T47D (cell line): ENCODE measurements around the gene TSC22D2.
"Not testable (repeated sequence)": the region's sequence is repeated elsewhere in the genome, so short reads cannot be mapped to it uniquely, and the experiment has no call there.

Source experiments
- DNase-seq, 2 experiments: peaks; one replicate each; pipeline versions ENCODE4 v3.0.0 to v3.0.0-alpha.2; 2011 to 2012; ENCODE audit warnings: low read depth in 1 of 2, low spot score in 1 of 2
- JUND ChIP-seq: IDR thresholded peaks from 2 replicates; pipeline ENCODE4 v1.6.1; 2012; ENCODE audit warnings: low read depth
- in situ Hi-C: cut with HindIII; loops from 2 replicates; pipeline ENCODE4 v1.10.0; 2016; ENCODE audit warnings: low sequenced_read_pairs, low pct_unique_long_range_greater_than_20kb

Gene TSC22D2

GRCh38 chr3:150495563-150496168 lies 87.6 kb downstream of the TSC22D2 start:
- no peak for TF ChIP-seq JUND
- DNase-seq = peak; percentile 31 to 69
- in situ Hi-C loops = no loop called here

GRCh38 chr3:150497956-150498355 lies 89.9 kb downstream of the TSC22D2 start:
- in situ Hi-C loops = no loop called here
- peak; percentile 83 for TF ChIP-seq JUND
- peak; percentile 18 to 57 for DNase-seq

GRCh38 chr3:150500960-150501359 lies 92.9 kb downstream of the TSC22D2 start:
- in situ Hi-C loops, DNase-seq: not testable (repeated sequence)

GRCh38 chr3:150503402-150504099 lies 95.5 kb downstream of the TSC22D2 start:
- no peak for DNase-seq
- in situ Hi-C loops = no loop called here
- TF ChIP-seq JUND = no peak

GRCh38 chr3:150504483-150504882 lies 96.4 kb downstream of the TSC22D2 start:
- in situ Hi-C loops = no loop called here

DNA sequence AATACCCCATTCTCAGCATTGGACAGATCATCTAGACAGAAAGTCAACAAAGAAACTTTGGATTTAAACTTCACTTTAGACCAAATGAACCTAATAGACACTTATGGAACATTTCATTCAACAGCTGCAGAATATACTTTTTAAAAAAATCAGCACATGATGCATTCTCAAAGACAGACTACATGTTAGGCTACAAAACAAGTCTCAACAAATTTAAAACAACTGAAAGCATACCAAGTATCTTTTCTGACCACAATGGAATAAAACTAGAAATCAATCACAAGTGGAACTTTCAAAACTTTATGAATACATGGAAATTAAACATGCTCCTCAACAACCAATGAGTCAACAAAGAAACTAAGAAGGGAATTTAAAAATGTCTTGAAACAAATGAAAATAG lies 100.3 kb downstream of the TSC22D2 start:
- in situ Hi-C loops = no loop called here
- no peak for TF ChIP-seq JUND
- DNase-seq = no peak

More at GRCh38 chr3:150504483-150504882, 96.4 kb downstream of the TSC22D2 start:
- DNase-seq = no peak
- TF ChIP-seq JUND = no peak

- no peak for TF ChIP-seq JUND
- no peak for DNase-seq
- in situ Hi-C loops = no loop called here
These were observed 101.7 kb downstream of the TSC22D2 start for GRCh38 chr3:150509780-150510179.

DNA sequence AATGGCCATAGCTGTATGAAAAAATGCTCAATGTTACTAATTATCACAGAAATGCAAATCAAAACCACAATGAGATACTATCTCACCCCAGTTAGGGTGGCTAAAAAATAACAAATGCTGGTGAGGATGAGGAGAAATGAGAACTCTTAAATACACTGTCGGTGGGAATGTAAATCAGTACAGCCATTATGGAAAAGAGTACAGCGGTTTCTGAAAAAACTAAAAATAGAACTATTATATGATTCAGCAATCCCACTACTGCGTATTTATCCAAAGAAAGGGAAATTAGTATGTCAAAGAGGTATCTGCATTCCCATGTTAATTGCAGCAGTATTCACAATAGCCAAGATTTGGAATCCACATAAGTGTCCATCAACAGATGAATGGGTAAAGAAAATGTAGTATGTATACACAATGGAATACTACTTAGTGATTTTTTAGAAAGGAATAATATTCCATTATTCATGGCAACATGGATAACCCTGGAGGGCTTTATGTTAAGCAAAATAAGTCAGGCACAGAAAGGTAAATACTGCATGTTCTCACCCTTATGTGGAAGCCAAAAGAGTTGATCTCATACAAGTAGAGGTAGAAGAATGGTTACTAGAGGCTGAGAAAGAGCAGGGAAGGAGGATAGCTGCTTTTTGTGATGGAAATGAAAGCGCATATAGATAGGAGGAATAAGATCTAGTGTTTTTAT lies 103.2 kb downstream of the TSC22D2 start:
- TF ChIP-seq JUND = no peak
- no peak for DNase-seq
- in situ Hi-C loops = no loop called here

DNA sequence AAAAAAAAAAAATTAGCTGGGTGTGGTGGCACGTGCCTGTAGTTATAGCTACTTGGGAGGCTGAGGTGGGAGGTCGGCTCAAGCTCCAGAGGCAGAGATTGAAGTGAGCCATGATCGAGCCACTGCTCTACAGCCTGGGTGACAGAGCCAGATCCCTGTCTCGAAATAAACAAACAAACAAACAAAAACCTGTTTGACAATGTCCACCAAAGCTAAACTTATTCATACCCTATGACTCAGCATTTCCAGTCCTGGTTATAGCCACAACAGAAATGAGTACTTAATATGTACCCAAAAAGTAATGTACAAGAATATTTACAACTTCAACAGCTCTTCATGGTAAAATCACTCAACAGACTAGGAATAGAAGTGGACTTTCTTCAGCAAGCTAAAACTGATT lies 107.1 kb downstream of the TSC22D2 start:
- in situ Hi-C loops = no loop called here
- no peak for TF ChIP-seq JUND
- DNase-seq = peak in 1 of 2 experiments; percentile 76
